Tibial artery (tissue), 4 donors: ENCODE measurements around the gene GNG4.
"Not testable (repeated sequence)": the region's sequence is repeated elsewhere in the genome, so short reads cannot be mapped to it uniquely, and the experiment has no call there.

ENCODE experiments used
- DNase-seq, 2 donors: peaks; one replicate each; pipeline ENCODE4 v3.0.0-alpha.2; 2019
- H3K27ac ChIP-seq, 2 donors: fragments of 200-600 bp; sonication (generic) in 1 of 2; 1 replicate in 1 of 2; 2 replicates in 1 of 2; pipeline ENCODE4 v1.5.1; 2018 to 2019; ENCODE audit warnings: mild to moderate bottlenecking in 1 of 2
- H3K27me3 ChIP-seq, 2 donors: fragments of 200-600 bp; sonication (generic) in 1 of 2; one replicate each; pipeline versions ENCODE4 v1.5.1 to v1.6.0; 2016 to 2019
- H3K36me3 ChIP-seq, 3 donors: fragments of 200-600 bp; sonication (generic) in 2 of 3; one replicate each; pipeline ENCODE4 v1.5.1; 2016 to 2019; ENCODE audit warnings: mild to moderate bottlenecking in 2 of 3
- H3K4me1 ChIP-seq, 4 donors: fragments of 200-600 bp; sonication (generic) in 2 of 4; 1 replicate in 3 of 4; 2 replicates in 1 of 4; pipeline ENCODE4 v1.5.1; 2016 to 2019
- H3K4me3 ChIP-seq, 2 donors: fragments of 200-600 bp; sonication (generic) in 1 of 2; 1 replicate in 1 of 2; 2 replicates in 1 of 2; pipeline ENCODE4 v1.5.1; 2018 to 2019; ENCODE audit warnings: mild to moderate bottlenecking in 2 of 2
- H3K9me3 ChIP-seq, 3 donors: fragments of 200-600 bp; sonication (generic) in 1 of 3; one replicate each; pipeline ENCODE4 v1.5.1; 2016 to 2019
- intact Hi-C: fragments of 100-400 bp; cut with DNase I; formaldehyde crosslinking; loops from one replicate; pipeline ENCODE4 v1.15.0; 2023; ENCODE audit warnings: low total_unique reads
- TF ChIP-seq, protein P1 (sequence below), 2 experiments: fragments of 200-600 bp in 1 of 2; fragments of 450-650 bp in 1 of 2; IDR thresholded peaks; one replicate each; pipeline ENCODE4 v1.5.1; 2017 to 2019; ENCODE audit warnings: antibody characterized with exemption in 2 of 2, mild to moderate bottlenecking in 1 of 2, moderate library complexity in 1 of 2

Gene GNG4

DNA sequence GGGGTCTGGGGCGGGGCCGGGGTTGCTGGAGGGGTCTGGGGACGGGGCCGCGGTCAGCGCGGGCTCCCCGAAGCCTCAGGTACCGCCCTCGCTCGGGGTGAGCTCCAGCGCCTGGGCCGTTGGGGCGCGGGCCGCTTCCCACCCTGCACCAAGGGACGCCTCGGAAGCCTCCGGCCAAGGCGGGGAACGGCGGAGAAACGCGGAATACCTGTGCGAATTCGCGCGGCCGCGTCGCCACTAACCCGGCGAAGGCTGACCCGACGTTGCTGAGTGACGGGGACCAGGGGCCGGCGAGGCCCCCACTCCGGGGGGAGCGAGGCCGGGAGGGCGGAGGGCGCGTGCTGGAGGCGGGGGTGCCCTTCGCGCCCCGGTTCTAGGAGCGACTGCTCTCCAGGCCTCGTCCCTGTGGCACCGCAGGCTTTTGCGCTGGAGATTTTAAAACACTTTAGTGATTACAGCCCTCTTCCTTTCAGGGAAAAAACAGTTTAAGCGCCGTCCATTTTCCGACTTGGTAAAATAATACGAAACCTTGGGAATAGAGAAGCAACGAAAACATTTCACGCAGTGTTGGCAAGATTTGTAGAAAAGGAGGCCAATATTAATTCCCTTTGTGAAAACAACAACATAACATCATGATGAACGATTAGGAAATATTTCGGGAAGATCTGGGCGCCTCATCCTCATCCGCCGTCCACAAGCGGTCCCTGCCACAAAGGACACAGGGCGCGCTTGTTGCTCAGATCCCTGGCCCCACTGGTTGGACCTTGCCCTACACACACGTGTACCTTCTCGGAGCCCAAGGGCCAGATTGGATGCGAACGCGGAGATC lies 971 bp upstream of the GNG4 start:
- Histone ChIP-seq H3K4me3 (peak overlapping the region; percentile 42 to 58), H3K36me3 (no peaks in the 10 kb centered on the region), H3K9me3 (peaks cover 0 to 4% (median 0%) of the 10 kb centered on the region in 3 donors), H3K27ac (no peak overlapping the region), H3K4me1 (peaks cover 0 to 32% (median 27%) of the 10 kb centered on the region in 4 donors), H3K27me3 (peaks cover 3 to 70% of the 10 kb centered on the region in 2 donors)
- no peak for DNase-seq
- intact Hi-C loops = no loop called here
- TF ChIP-seq, protein P1, sequence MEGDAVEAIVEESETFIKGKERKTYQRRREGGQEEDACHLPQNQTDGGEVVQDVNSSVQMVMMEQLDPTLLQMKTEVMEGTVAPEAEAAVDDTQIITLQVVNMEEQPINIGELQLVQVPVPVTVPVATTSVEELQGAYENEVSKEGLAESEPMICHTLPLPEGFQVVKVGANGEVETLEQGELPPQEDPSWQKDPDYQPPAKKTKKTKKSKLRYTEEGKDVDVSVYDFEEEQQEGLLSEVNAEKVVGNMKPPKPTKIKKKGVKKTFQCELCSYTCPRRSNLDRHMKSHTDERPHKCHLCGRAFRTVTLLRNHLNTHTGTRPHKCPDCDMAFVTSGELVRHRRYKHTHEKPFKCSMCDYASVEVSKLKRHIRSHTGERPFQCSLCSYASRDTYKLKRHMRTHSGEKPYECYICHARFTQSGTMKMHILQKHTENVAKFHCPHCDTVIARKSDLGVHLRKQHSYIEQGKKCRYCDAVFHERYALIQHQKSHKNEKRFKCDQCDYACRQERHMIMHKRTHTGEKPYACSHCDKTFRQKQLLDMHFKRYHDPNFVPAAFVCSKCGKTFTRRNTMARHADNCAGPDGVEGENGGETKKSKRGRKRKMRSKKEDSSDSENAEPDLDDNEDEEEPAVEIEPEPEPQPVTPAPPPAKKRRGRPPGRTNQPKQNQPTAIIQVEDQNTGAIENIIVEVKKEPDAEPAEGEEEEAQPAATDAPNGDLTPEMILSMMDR (IDR thresholded peaks at IDR 0.05) = no peak

DNA sequence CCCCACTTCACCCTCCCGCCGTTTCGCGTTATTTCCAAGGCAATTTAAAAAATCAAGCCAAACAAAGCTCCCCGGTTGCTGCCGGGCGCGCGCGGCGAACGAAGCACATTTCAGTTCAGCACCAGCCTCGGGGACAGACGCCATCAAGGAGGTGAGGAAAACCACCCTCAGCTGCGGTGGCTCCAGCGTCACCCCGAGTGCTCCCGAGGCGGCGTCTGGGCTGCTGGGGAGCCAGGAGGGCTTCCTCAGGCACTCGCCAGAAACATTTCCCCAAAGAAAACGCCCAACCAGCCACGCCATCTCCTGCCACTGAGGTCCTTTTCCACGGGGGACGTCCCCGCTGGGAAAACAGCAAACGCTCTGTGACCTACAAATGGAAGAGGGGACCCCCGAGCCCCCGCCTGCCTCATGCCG lies 623 bp downstream of the GNG4 start:
- no peak overlapping the region for H3K27ac ChIP-seq
- peak overlapping the region; percentile 42 to 58 for H3K4me3 ChIP-seq
- peaks cover 0 to under 1% (median 0%) of the 10 kb centered on the region in 3 donors for H3K9me3 ChIP-seq
- H3K27me3 ChIP-seq = peaks cover 3 to 86% of the 10 kb centered on the region in 2 donors
- peak in 1 of 2 donors; percentile 41 for DNase-seq
- intact Hi-C loops = loop anchor here (10.0 kb wide), 1 partner anchor 124 kb away; no protein-coding TSS in a partner anchor
- no peaks in the 10 kb centered on the region for H3K36me3 ChIP-seq
- TF ChIP-seq, protein P1 (IDR thresholded peaks at IDR 0.05) = no peak
- peaks cover 0 to 32% (median 27%) of the 10 kb centered on the region in 4 donors for H3K4me1 ChIP-seq

DNA sequence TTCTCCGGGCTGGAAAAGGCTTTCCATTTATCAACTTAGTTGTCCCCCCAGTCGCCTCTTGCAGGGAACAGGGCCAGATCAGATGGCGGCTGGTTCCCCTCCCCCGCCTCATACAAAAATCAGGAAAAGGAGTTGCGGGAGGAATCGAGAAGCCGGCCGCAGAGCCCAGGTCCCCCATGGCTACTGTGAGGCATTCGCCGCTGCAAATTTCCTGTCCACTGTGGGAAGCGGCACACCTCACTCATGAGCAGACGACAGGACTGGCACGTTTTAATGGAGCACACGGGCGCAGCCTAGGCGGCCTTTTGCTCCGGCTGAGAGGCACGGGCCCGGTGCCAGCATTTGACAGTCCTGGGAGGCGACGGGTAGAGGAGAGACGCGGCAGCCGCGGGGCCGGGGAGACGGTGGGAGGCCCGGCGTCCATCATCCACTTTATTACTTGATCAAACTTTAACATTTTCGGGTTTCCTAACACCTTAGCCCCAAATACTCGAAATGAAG lies 1.1 kb downstream of the GNG4 start:
- intact Hi-C loops = loop anchor here (10.0 kb wide), 1 partner anchor 124 kb away; no protein-coding TSS in a partner anchor
- TF ChIP-seq, protein P1 (IDR thresholded peaks at IDR 0.05) = no peak
- H3K9me3 ChIP-seq = no peaks in the 10 kb centered on the region
- H3K27me3 ChIP-seq = peaks cover 3 to 91% of the 10 kb centered on the region in 2 donors
- H3K27ac ChIP-seq = no peak overlapping the region
- H3K4me1 ChIP-seq = peaks cover 0 to 32% (median 27%) of the 10 kb centered on the region in 4 donors
- no peak overlapping the region for H3K4me3 ChIP-seq
- no peaks in the 10 kb centered on the region for H3K36me3 ChIP-seq
- DNase-seq = no peak

DNA sequence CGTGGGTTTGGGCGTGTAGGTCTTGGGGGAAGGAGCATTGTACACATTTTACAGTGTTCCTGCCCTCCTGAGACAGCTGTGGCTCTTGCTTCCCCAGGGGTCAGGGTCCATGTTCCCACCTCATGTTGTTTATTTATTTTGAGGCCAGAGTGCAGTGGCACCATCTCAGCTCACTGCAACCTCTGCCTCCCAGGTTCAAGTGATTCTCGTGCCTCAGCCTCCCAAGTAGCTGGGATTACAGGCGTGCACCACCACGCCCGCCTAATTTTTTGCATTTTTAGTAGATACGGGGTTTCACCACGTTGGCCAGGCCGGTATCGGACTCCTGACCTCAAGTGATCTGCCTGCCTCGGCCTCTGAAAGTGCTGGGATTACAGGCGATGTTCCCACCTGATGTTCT lies 2.0 kb downstream of the GNG4 start:
- H3K4me3 ChIP-seq, DNase-seq, H3K36me3 ChIP-seq, H3K27ac ChIP-seq, H3K9me3 ChIP-seq: not testable (repeated sequence)
- Histone ChIP-seq H3K4me1 (peaks cover 0 to 32% (median 27%) of the 10 kb centered on the region in 4 donors), H3K27me3 (peaks cover 3 to 93% of the 10 kb centered on the region in 2 donors)
- intact Hi-C loops = loop anchor here (10.0 kb wide), 1 partner anchor 123 kb away; no protein-coding TSS in a partner anchor

DNA sequence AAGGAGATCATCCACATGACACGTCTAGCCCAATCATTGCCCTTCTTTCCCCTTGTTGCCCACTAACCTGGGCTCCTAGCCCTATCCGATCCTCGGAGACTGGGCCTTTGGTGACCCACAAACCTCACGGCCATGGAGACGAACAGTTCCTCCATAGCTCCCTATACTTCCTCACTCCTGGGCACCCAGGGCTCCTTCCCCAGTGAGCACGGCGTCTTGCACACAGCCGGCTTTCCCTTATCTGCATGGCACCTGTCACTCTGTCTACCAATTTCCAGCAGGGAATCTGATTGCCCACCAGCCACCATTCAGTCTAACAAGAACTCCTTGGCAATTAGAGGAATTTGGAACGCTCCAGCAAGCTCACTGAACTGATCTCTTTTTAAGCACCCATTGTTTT lies 3.1 kb downstream of the GNG4 start:
- H3K36me3 ChIP-seq = no peaks in the 10 kb centered on the region
- TF ChIP-seq, protein P1 (IDR thresholded peaks at IDR 0.05) = no peak
- no peaks in the 10 kb centered on the region for H3K9me3 ChIP-seq
- no peak for DNase-seq
- peaks cover 0 to 32% (median 27%) of the 10 kb centered on the region in 4 donors for H3K4me1 ChIP-seq
- H3K27ac ChIP-seq = no peak overlapping the region
- no peak overlapping the region for H3K4me3 ChIP-seq
- peaks cover 3 to 83% of the 10 kb centered on the region in 2 donors for H3K27me3 ChIP-seq
- intact Hi-C loops = loop anchor here (10.0 kb wide), 1 partner anchor 122 kb away; no protein-coding TSS in a partner anchor
